GM21619 (cell line): ENCODE results near the gene POLR3GL.

ENCODE experiments used
- ATAC-seq: cut with Tn5 transposase; IDR thresholded peaks from one replicate; pipeline ENCODE4 v1.9.1; 2021; ENCODE audit not compliant: unreplicated experiment

POLR3GL gene

DNA sequence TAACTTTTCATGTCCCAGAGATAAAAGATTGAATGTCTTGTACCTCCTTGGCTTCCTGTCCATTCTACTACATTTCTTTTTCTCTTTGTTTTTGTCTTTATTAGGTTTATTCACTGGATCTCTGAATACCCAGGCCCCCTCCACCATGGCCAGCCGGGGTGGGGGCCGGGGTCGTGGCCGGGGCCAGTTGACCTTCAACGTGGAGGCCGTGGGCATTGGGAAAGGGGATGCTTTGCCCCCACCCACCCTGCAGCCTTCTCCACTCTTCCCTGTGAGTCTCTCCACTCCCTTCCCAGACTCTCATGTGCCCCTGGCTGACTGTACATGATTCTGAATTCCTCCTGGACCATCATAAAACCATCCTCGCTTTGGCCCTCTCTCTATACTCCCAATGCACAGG lies 10.2 kb downstream of the POLR3GL start:
- ATAC-seq = no peak

DNA sequence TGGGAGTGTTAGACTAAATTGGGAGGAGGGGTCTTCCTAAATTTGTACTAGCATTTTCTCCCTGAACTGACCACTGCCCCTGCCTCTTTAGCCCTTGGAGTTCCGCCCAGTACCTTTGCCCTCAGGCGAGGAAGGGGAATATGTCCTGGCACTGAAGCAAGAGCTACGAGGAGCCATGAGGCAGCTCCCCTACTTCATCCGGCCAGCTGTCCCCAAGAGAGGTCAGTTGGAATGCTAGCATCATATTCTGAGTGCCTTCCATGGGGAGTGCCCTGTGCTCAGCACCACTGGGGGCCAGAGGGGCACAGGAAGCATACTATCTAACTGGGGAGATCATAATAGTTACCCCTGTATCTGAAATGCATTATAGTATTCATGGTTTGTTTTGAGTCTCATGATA lies 10.7 kb downstream of the POLR3GL start:
- ATAC-seq = no peak

DNA sequence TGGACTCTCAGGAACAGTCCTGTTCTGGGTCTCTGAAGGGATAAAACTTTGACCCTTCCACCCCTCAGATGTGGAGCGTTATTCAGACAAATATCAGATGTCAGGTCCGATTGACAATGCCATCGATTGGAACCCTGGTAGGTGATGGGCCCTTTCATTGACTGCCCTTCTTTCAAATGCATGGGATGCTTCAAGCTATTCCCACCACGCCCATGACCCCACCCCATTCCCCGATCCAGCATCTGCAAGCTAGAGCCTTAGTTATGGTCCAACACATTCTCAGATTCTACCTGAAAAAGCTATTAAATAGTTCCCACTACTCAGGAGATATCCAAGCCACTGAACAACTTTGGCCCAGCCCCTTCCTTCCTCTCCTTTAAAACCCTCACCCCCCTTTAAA lies 12.5 kb downstream of the POLR3GL start:
- ATAC-seq = no peak

DNA sequence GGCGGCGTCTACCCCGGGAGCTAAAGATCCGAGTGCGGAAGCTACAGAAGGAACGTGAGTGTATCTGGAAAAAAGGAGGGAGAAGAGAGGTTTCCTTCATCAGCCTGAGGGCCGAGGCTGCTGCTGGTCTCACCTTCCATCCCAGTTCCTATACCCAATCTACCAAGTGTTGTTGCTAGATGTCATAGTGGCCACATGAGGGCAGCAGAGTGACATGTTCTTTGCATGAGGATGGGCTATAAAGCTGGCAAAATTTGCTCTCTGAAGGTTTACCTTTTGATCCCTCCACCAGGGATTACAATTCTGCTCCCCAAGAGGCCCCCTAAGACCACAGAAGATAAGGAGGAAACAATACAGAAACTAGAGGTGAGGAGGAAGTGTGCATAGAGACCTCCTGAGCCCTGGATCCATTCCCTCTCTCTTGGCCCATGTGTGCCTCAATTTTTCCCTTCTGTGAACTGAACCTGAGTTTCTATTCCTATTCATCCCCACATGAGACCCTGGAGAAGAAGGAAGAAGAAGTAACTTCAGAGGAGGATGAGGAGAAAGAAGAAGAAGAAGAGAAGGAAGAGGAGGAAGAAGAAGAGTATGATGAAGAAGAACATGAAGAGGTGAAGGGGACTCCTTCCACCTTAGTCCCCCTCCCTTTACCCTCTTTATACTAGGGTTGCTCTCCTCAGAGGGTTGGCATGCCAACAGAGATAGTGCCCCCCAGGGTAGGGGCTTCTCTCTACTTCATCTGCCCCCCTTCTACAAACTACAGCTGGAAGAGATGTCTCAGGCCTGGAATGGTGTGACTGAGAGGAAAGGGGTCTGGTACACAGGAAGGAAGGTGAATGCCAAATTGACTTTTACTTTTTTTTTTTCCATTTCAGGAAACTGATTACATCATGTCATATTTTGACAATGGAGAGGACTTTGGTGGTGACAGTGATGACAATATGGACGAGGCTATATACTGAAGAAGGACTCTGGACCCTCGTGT lies 13.3 kb downstream of the POLR3GL start:
- no peak for ATAC-seq

DNA sequence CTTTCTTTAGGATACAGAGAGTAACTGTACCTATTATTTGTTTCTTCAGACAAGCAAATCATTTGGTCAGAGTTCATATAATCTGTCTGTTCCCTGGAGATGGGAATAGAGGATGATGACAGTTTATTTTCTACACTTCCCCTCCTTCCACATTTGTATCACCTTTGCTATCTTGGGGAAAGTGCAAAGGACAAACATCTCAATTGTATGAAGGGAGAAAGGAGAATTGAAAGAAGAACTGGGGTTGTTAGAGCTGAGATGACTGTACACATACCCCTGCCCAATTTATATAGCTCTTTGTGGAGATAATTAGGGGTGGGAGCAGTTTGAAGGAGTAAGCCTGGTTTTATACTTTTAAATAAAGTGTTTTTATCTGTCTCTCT lies 14.0 kb downstream of the POLR3GL start:
- ATAC-seq = no peak

DNA sequence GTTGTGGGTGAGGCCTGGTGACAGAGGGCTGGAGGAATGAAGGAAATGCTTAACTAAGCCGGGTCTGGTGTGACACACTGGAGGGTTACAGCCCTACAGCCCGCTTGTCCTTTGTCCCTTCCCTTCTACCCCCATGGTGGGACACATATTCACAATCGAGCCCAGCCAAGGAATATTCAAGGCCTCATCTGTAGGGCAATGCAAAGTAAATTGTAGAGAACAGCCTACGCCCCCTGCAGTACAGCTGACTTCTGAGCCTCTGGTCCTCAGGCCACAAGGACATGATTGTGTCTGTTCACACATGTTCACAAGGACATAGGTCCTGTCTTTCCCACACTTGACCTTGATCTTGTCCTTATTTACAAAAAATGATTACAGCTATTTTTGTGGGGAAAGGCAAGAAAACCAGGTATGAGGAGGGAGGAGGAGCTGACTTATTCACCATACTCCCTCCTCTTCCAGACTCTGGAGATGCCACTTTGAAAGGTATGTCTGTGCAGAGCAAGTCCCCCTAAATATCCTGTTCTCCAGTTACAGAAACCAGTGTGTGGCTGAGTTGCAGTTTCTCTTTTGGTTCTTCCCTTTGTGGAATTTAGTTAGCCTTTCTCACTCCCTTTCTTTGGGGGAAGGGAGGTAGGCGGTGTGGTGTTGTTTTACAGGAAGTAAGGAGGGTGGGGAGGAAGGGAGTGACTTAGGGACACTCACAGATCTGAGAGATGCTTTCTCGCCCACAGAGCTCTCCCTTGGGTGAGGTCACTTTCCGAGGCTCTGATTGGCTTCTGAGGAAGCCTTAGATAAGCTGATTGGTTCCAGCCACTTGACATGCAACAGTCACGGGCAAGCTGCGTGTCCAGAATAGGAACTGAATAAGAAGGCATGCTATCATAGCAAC lies 14.6 kb downstream of the POLR3GL start:
- ATAC-seq = peak; percentile 93

DNA sequence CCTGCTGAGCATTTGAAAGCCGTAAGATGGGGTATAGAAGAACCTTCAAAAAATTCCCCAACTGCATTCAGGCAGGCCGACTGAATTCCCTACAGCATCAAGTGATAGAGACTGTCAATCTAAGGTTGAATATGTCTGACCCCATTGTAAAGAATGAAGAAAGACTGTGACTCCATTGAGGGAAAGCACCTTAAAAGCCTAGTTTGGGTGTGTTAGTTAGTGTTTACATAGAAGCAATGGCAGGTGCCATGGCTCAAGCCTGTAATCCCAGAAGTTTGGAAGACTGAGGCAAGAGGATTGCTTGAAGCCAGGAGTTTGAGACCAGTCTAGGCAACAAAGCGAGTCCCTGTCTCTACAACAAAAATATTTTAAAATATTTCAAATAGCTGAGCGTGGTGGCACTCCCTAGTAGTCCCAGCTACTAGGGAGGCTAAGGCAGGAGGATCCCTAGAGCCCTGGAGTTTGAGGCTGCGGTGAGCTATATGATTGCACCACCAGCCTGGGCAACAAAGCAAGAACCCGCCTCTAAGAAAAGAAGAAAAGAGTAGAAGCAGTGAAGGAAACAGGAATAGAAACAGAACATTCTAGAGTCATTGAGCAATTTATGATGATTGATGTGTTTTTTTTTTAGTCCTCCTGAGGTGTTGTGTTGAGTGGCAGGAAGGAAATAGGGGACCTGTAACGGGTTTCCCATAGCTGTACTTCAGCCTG lies 15.4 kb downstream of the POLR3GL start:
- peak; percentile 17 for ATAC-seq

DNA sequence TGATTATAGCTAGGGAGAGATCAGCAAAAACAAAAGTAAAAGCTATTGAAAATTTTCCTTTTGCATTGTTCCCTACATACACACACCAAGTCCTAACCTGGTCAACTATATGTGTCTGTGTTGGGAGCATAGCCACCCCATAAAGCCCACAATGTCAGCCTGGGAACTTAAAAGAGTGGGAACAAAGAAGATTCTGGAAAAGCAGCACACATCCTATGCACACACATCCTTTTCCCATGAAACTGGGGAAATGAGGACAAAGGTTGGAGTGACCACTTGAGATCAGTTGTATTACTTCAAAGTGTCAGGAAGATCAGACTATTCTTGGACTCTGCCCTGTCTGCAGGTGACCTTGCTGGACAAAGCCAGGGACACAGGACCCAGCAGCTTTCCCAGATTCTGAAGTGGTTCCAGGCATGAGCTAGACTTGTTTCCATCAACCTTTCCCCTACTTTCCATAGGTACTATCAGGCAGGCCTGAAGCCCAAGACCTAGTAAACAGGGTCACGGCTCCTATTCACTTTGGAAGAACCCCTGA lies 16.0 kb downstream of the POLR3GL start:
- ATAC-seq = no peak

DNA sequence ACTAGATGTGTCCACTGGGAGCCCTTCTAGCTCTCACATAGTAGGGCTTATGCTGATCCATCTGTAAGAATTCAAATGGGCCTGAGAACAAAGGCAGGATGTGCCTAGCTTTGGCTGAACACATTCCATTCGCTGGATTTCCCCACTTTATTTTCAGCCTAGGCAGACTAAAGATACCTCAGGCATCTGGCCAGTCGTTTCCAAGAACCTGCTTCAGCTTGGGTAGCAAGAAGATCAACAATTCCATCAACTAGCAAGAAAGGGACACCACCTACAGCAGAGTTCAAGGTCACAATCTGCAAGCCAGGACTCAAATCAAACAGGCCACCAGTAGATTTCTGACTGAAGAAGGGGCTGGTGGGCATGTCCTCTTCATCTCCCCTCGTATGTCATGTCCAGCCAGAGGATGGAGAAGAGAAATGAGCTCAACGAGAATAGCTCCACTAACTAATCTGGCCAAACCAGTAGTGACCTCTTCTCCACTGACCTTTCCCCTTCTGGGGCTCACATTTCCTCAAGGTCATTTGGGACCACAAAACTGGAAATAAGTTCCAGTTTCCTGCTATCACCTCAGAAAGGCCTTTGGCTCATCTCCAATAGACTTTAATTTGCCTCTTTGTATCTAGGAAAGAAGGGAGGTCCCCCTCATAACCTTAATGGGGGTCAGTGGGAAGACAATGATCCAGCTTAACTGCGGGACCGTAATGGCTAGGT lies 17.7 kb downstream of the POLR3GL start:
- no peak for ATAC-seq

DNA sequence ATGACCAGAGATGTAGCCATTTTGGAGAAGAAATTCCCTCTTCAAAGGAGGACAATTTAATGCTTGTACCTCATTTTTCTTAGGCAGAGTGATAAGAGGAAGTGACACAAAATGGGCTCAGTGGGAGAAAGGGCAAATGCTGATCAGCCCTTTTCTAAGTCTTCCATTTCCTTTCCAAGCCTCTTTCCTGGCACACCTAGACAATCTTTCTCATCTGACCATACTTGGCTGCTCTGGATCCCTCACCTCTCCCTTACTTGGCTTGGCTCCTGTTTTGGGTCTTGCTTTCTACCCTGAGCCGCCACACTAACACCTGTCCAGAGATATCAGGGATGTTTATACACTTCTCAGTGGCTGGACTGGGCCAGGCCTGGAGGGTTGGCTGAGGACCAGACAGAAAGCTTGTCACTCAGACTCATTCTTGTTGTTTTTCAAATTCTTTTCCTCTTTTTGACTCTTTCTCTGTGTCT lies 18.8 kb downstream of the POLR3GL start:
- ATAC-seq = no peak

DNA sequence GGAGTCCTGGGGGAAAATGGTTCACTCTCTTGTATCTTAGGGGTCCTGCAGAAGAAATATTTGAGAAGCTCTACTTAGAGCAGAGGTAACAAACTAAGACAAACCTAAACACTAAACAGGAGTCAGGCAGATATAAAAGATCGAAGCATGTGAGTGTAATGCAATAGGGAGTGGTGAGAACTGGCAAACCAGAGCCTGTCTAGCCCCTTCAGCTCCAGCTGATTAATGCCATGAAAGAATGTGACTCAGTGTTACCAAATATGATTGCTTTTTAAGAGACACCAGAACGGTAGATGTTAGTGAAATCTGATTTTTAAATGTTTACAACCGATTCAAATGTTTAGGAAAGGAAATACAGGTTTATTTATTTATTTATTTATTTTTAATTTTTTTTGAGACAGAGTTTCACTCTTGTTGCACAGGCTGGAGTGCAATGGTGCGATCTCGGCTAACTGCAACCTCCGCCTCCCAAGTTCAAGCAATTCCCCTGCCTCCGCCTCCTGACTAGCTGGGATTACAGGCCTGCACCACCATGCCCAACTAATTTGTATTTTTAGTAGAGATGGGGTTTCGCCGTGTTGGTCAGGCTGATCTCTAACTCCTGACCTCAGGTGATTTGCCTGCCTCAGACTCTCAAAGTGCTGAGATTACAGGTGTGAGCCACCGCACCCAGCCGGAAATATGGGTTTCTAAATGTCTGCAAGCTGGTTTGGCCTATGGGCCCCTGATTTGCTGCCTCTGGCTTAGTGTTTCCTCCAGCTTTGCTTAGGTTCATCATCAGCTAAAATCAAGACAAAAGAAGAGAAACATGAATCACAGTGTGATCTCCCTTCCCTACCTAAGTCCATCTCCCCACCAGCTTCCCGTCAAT lies 19.7 kb downstream of the POLR3GL start:
- no peak for ATAC-seq

DNA sequence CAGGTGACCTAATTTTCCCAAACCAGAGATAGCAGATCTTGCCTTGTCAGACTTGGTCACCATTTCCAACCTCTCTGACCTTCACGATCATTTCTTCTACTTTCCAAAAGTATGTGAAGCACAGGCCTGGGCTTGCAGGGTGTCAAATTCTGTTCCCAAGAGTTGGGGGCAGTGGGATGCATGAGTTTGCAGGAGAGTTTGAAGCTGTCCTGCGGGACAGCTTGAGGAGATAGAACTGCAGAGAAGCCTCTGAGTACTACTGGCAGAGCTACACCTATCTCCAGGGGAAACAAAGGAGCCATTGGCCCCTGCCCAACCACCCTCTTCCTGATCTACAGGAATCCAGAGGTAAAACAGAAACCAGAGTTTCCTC lies 20.6 kb downstream of the POLR3GL start:
- no peak for ATAC-seq

DNA sequence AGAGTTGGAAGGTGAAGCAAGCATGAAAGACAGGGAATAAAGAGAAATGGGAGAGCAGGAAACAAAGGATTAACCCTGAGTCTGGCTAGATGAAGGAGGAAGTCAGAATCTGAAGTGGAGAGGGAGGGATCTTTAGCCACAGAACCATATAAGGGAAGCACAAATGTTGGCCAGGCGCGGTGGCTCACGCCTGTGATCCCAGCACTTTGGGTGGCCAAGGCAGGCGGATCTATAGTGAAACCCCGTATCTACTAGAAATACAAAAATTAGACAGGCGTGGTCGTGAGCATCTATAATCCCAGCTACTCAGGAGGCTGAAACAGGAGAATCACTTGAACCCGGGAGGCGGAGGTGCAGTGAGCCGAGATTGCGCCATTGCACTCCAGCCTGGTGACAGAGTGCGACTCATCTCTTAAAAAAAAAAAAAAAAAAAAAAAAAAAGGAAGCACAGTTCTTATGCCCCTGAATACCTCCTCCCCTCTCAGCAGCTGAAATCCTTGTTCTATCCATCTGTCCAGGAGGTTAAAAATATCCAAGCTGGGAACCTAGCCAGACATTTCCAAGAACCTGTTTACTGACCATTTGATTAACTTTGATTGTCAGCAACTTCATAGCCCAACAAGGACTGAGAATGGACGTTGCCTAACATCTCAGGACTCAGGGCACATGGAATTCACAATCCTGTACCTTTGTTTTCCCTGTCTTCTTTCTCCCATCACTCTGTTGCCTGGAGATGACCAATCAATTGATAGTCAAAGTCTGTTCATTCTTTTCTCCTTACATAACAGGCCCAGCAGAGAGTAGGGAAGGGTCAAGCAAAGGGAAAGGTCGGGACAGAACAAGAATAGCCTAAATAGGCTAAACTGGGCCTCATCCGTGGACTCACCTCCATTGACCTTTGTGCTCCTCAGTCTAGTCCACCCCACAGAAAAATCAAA lies 21.3 kb downstream of the POLR3GL start:
- ATAC-seq = no peak

DNA sequence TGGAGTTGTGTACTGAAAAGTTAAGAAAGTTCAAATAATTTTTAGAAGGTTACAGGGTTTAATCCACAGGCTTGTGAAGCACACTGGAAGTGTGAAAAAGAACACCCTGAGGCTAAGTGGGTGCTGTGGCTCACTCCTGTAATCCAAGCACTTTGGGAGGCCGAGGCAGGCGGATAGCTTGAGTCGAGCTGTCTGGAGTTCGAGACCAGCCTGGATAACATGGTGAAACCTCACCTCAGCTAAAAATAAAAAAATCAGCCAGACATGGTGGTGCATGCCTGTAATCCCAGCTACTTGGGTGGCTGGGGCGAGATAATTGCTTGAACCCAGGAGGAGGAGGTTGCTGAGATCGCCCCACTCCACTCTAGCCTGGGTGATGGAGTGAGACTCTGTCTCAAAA lies 22.1 kb downstream of the POLR3GL start:
- ATAC-seq = no peak

DNA sequence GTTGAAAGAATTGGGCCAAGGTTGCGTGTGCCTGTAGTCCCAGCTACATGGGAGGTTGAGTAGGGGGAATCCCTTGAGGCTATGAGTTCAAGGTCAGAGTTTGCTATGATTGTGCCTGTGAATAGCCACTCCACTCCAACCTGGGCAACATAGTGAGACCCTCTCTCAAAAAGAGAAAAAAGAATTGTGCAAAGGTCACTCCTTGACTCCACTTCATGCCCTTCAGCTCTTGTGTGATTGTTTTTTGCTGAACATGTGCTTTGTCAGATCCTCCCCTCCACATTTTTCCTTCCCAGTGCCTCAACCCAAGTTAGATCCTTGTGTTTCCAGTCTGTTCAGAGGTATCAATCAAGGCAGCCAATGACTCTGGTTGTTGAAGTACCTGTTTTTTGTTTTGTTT lies 23.4 kb downstream of the POLR3GL start:
- no peak for ATAC-seq

DNA sequence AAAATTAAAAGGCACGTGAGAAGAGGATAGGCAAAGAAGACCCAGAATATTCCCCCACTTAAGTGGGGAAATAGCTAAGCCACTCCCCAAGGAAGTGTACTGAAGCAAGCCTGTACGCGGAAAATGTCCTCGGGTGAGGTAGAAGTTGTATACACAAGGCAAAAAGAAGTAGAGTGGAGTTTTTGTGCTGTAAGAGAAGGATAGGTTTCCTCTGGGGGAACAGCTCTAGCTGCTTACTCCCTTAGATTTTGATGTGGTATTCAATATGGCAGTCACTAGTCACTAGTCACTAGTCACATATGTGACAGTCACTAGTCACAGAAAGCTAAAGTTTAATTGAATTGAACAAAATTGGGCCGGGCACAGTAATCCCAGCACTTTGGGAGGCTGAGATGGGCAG lies 24.3 kb downstream of the POLR3GL start:
- ATAC-seq = no peak

DNA sequence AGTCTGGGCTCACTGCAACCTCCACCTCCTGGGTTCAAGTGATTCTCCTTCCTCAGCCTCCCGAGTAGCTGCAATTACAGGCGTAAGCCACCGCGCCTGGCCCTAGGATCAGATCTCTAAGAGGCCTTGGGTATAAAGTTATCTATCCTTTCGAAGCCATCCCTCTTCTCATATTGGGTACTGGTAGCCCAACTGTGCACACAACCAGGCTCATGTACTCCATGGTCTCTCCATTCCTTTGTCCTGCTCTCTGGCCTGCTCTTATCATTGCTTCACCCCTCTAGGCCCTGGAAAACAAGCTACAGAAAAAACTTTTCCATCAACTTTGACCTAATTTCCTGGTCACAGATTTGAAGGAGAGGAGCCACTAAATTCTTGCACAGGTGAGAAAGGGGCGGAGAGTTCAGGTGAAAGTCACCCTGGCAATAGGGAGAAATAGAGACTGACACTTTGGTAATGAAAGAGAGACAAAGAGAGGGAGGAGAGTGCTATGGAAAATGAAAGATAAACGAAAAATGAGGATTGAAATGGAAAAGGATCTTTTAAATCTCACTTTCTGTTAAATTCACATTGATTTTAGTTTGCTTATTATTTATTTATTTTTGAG lies 25.9 kb downstream of the POLR3GL start:
- ATAC-seq = no peak
